G401.6 (cell line): Measurements from ENCODE around the gene CIAO1.
"Not testable (repeated sequence)": the region's sequence is repeated elsewhere in the genome, so short reads cannot be mapped to it uniquely, and the experiment has no call there.

Experiments
- FAIRE-seq: peaks from 2 replicates; lab custom pipeline; 2012; peaks lifted over from hg19 to GRCh38; lab: Jason Lieb, UNC

Gene CIAO1

GRCh38 chr2:96265840-96266679 lies at the start of gene CIAO1, which contains the start of gene TMEM127:
Gene CIAO1 (plus strand): TSS chr2:96266225. CDS start chr2:96266351, 126 bp downstream.
Gene TMEM127 (minus strand): TSS chr2:96265997. CDS start chr2:96265381, 616 bp downstream.
- peak; percentile 87 for FAIRE-seq

- no peak for FAIRE-seq
Observed at GRCh38 chr2:96218508-96219131, 47.4 kb upstream of the CIAO1 start.

- FAIRE-seq: not testable (repeated sequence)
Observed at GRCh38 chr2:96219959-96220358, 46.1 kb upstream of the CIAO1 start.

GRCh38 chr2:96221106-96221505 lies 44.9 kb upstream of the CIAO1 start:
- not testable (repeated sequence) for FAIRE-seq

- FAIRE-seq: no peak
Observed at GRCh38 chr2:96225016-96225533, 41.0 kb upstream of the CIAO1 start.

GRCh38 chr2:96231316-96231715 lies 34.7 kb upstream of the CIAO1 start:
- no peak for FAIRE-seq

- no peak for FAIRE-seq
Observed at GRCh38 chr2:96233436-96233835, 32.6 kb upstream of the CIAO1 start.

- no peak for FAIRE-seq
Observed at GRCh38 chr2:96233880-96234316, 32.1 kb upstream of the CIAO1 start.

GRCh38 chr2:96236882-96237281 lies 29.1 kb upstream of the CIAO1 start:
- no peak for FAIRE-seq

GRCh38 chr2:96238266-96238665 lies 27.8 kb upstream of the CIAO1 start:
- FAIRE-seq: no peak

GRCh38 chr2:96239091-96239490 lies 26.9 kb upstream of the CIAO1 start:
- no peak for FAIRE-seq

- no peak for FAIRE-seq
Observed at GRCh38 chr2:96239745-96240264, 26.2 kb upstream of the CIAO1 start.

GRCh38 chr2:96240341-96241038 lies 25.5 kb upstream of the CIAO1 start:
- no peak for FAIRE-seq

- FAIRE-seq: no peak
Observed at GRCh38 chr2:96241227-96241626, 24.8 kb upstream of the CIAO1 start.

- FAIRE-seq: no peak
Observed at GRCh38 chr2:96241900-96242611, 24.0 kb upstream of the CIAO1 start.

GRCh38 chr2:96243843-96244242 lies 22.2 kb upstream of the CIAO1 start:
- FAIRE-seq: no peak

- FAIRE-seq: no peak
Observed at GRCh38 chr2:96245609-96246390, 20.2 kb upstream of the CIAO1 start.

GRCh38 chr2:96247009-96247408 lies 19.0 kb upstream of the CIAO1 start:
- FAIRE-seq: no peak

- no peak for FAIRE-seq
Observed at GRCh38 chr2:96247896-96248295, 18.1 kb upstream of the CIAO1 start.

GRCh38 chr2:96248624-96249023 lies 17.4 kb upstream of the CIAO1 start:
- FAIRE-seq: no peak

- FAIRE-seq: no peak
Observed at GRCh38 chr2:96249654-96250053, 16.4 kb upstream of the CIAO1 start.
